Chondrocyte (in vitro differentiated cells): ENCODE measurements around the gene SUPT7L. TPM values are rescaled to one million over a fixed set of nuclear protein-coding genes. Genes with fewer than 3 reads are reported as not detected.

ENCODE experiments used
- DNase-seq: peaks from one replicate; pipeline ENCODE4 v3.0.0; 2021; ENCODE audit warnings: mixed read lengths, low spot score
- H3K27ac Mint-ChIP-seq: one replicate; pipeline ENCODE4 v1.8.0; 2021; ENCODE audit warnings: mild to moderate bottlenecking, moderate library complexity, mixed read lengths; ENCODE audit not compliant: unreplicated experiment
- H3K27me3 Mint-ChIP-seq: 2 replicates; pipeline ENCODE4 v1.8.0; 2021; ENCODE audit warnings: low read depth, mixed read lengths
- H3K36me3 Mint-ChIP-seq: 2 replicates; pipeline ENCODE4 v1.8.0; 2021; ENCODE audit warnings: low read depth, mixed read lengths
- H3K4me1 Mint-ChIP-seq: 2 replicates; pipeline ENCODE4 v1.8.0; 2021; ENCODE audit warnings: low read depth, mild to moderate bottlenecking, mixed read lengths
- H3K4me3 Mint-ChIP-seq: one replicate; pipeline ENCODE4 v1.8.0; 2021; ENCODE audit warnings: mild to moderate bottlenecking, moderate library complexity, mixed read lengths; ENCODE audit not compliant: unreplicated experiment
- H3K9me3 Mint-ChIP-seq: 2 replicates; pipeline ENCODE4 v1.8.0; 2021; ENCODE audit warnings: low read depth, mixed read lengths
- CTCF ChIP-seq: fragments of 200-600 bp; sonication (generic); IDR thresholded peaks from 2 replicates; pipeline ENCODE4 v1.5.0; 2021; ENCODE audit warnings: antibody characterized with exemption, mild to moderate bottlenecking, moderate library complexity
- total RNA-seq: library from RNA; stranded (reverse); gene quantifications from 3 replicates; pipeline ENCODE4 v1.2.1, GENCODE V29; 2021

The SUPT7L gene
- total RNA-seq, 1 donor from 2014 or later, result 30.7 TPM

- Mint-ChIP-seq H3K9me3 (no peaks in the 10 kb centered on the region), H3K4me3 (no peak overlapping the region), H3K36me3 (peaks cover 38% of the 10 kb centered on the region), H3K27ac (peak overlapping the region; percentile 32), H3K27me3 (no peaks in the 10 kb centered on the region), H3K4me1 (peaks cover 23% of the 10 kb centered on the region)
- TF ChIP-seq CTCF, result no peak
- no peak for DNase-seq
Observed at GRCh38 chr2:27621524-27621923, 41.9 kb downstream of the SUPT7L start.

- Mint-ChIP-seq H3K36me3 (peaks cover 31% of the 10 kb centered on the region), H3K4me3 (no peak overlapping the region), H3K27ac (no peak overlapping the region), H3K27me3 (no peaks in the 10 kb centered on the region), H3K4me1 (peaks cover 4% of the 10 kb centered on the region), H3K9me3 (no peaks in the 10 kb centered on the region)
- DNase-seq, result no peak
- no peak for TF ChIP-seq CTCF
Observed at GRCh38 chr2:27615316-27615715, 48.1 kb downstream of the SUPT7L start.

GRCh38 chr2:27613985-27614384 is 49.4 kb downstream of the SUPT7L start:
- peaks cover 26% of the 10 kb centered on the region for H3K36me3 Mint-ChIP-seq
- H3K27ac Mint-ChIP-seq, result no peak overlapping the region
- TF ChIP-seq CTCF, result no peak
- peaks cover 4% of the 10 kb centered on the region for H3K4me1 Mint-ChIP-seq
- no peak overlapping the region for H3K4me3 Mint-ChIP-seq
- no peaks in the 10 kb centered on the region for H3K27me3 Mint-ChIP-seq
- no peak for DNase-seq
- no peaks in the 10 kb centered on the region for H3K9me3 Mint-ChIP-seq

GRCh38 chr2:27606611-27607010 is 56.8 kb downstream of the SUPT7L start:
- no peak overlapping the region for H3K4me3 Mint-ChIP-seq
- TF ChIP-seq CTCF, result no peak
- DNase-seq, result no peak
- peaks cover 23% of the 10 kb centered on the region for H3K36me3 Mint-ChIP-seq
- H3K27ac Mint-ChIP-seq, result peak overlapping the region; percentile 70
- no peaks in the 10 kb centered on the region for H3K27me3 Mint-ChIP-seq
- H3K9me3 Mint-ChIP-seq, result no peaks in the 10 kb centered on the region
- H3K4me1 Mint-ChIP-seq, result peaks cover 7% of the 10 kb centered on the region

Other genes with a start within 250 kb of the SUPT7L start
- gene NRBP1, start 235.0 kb downstream of the SUPT7L start, total RNA-seq, result 125 to 143 TPM (median 128 TPM) in 3 replicates
- gene KRTCAP3, start 221.2 kb downstream of the SUPT7L start, total RNA-seq, result 1.1 to 3.6 TPM (median 1.4 TPM) in 3 replicates
- 19.3 to 36.9 TPM (median 21.5 TPM) in 3 replicates for gene IFT172, start 173.9 kb downstream of the SUPT7L start, total RNA-seq
- gene FNDC4, start 168.4 kb downstream of the SUPT7L start, total RNA-seq, result 8.6 to 17.7 TPM (median 17.4 TPM) in 3 replicates
- 0.21 TPM in 1 of 3 replicates, not detected in the others for gene GCKR, start 166.8 kb downstream of the SUPT7L start, total RNA-seq
- gene ZNF512, start 80.6 kb downstream of the SUPT7L start, total RNA-seq, result 27.8 to 34.7 TPM (median 29.5 TPM) in 3 replicates
- 1.6 to 2.7 TPM (median 1.7 TPM) in 3 replicates for gene CCDC121, start 34.6 kb downstream of the SUPT7L start, total RNA-seq
- 24.1 to 31.0 TPM (median 26.5 TPM) in 3 replicates for gene GPN1, start 34.6 kb downstream of the SUPT7L start, total RNA-seq
- gene SLC4A1AP, start 275 bp upstream of the SUPT7L start, total RNA-seq, result 16.4 to 24.3 TPM (median 18.8 TPM) in 3 replicates
- gene MRPL33, start 108.1 kb upstream of the SUPT7L start, total RNA-seq, result 59.9 to 64.9 TPM (median 62.1 TPM) in 3 replicates
- 0.45 to 1.3 TPM (median 0.49 TPM) in 3 replicates for gene RBKS, start 226.8 kb upstream of the SUPT7L start, total RNA-seq
- gene BABAM2, start 227.1 kb upstream of the SUPT7L start, total RNA-seq, result 33.0 to 34.0 TPM (median 33.9 TPM) in 3 replicates